K562 treated with DMSO at 1 percent for 24 hours (cell line): ENCODE results near the gene CRABP1. TPM values are rescaled to one million over a fixed set of nuclear protein-coding genes. Genes with fewer than 3 reads are reported as not detected.

Source experiments
- total RNA-seq: library from RNA; unstranded; fragments of 300-600 nt; gene quantifications from 2 replicates; pipeline ENCODE4 v1.2.3, GENCODE V29; 2022; ENCODE audit warnings: low read depth; ENCODE audit not compliant: insufficient read depth

Gene CRABP1
- not detected in 2 replicates for total RNA-seq

GRCh38 chr15:78340231-78341056, at the start of gene CRABP1:
CRABP1 (plus strand) TSS chr15:78340353; CDS start chr15:78340429, 76 bp downstream.

GRCh38 chr15:78299101-78299930, 40.8 kb upstream of the CRABP1 start, which contains the start of gene SKIC8:
SKIC8 (minus strand) TSS chr15:78299609; CDS start chr15:78295686, 3,923 bp downstream.

Other genes starting within 250 kb of the CRABP1 start
- 0.21 TPM in 1 of 2 replicates, not detected in the other for gene SH2D7, start 247.8 kb upstream of the CRABP1 start, total RNA-seq
- 42.4 and 43.2 TPM in 2 replicates for gene CIB2, start 208.9 kb upstream of the CRABP1 start, total RNA-seq
- gene IDH3A, start 191.0 kb upstream of the CRABP1 start, total RNA-seq, result 35.5 and 44.7 TPM in 2 replicates
- gene ACSBG1, start 105.8 kb upstream of the CRABP1 start, total RNA-seq, result 1.9 and 3.9 TPM in 2 replicates
- 0.61 and 0.74 TPM in 2 replicates for gene DNAJA4, start 75.8 kb upstream of the CRABP1 start, total RNA-seq
- gene SKIC8, start 40.7 kb upstream of the CRABP1 start, total RNA-seq, result 58.8 and 65.3 TPM in 2 replicates
- 12.7 and 24.7 TPM in 2 replicates for gene IREB2, start 97.9 kb downstream of the CRABP1 start, total RNA-seq
- gene HYKK, start 167.2 kb downstream of the CRABP1 start, total RNA-seq, result 3.3 and 8.2 TPM in 2 replicates
- 366 and 426 TPM in 2 replicates for gene PSMA4, start 200.1 kb downstream of the CRABP1 start, total RNA-seq
- 2.6 and 10.9 TPM in 2 replicates for gene CHRNA5, start 225.2 kb downstream of the CRABP1 start, total RNA-seq